HG03565 (cell line): ENCODE measurements around the gene ATF2.

Experiments used
- ATAC-seq: cut with Tn5 transposase; IDR thresholded peaks from one replicate; pipeline ENCODE4 v1.9.1; 2021; ENCODE audit warnings: mild to moderate bottlenecking, moderate library complexity; ENCODE audit not compliant: unreplicated experiment

Gene ATF2

DNA sequence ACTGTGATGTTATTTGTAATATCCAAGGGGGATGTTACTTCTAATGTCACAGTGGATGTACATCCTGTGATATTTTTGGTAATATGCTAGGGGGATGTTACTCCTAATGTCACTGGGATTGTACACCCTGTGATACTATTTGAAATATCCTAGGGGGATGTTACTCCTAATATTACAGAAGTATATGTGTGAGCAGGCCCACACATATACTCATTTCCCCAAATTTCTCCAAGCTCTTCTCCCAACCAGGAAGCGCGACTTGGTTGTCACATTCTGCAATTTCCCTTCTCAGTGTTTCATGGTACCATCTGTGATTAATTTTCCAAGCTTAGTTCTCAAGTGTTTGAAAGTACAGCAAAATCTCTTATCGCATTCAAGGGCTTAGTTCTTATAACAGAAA, 133.3 kb downstream of the ATF2 start:
- ATAC-seq = no peak

DNA sequence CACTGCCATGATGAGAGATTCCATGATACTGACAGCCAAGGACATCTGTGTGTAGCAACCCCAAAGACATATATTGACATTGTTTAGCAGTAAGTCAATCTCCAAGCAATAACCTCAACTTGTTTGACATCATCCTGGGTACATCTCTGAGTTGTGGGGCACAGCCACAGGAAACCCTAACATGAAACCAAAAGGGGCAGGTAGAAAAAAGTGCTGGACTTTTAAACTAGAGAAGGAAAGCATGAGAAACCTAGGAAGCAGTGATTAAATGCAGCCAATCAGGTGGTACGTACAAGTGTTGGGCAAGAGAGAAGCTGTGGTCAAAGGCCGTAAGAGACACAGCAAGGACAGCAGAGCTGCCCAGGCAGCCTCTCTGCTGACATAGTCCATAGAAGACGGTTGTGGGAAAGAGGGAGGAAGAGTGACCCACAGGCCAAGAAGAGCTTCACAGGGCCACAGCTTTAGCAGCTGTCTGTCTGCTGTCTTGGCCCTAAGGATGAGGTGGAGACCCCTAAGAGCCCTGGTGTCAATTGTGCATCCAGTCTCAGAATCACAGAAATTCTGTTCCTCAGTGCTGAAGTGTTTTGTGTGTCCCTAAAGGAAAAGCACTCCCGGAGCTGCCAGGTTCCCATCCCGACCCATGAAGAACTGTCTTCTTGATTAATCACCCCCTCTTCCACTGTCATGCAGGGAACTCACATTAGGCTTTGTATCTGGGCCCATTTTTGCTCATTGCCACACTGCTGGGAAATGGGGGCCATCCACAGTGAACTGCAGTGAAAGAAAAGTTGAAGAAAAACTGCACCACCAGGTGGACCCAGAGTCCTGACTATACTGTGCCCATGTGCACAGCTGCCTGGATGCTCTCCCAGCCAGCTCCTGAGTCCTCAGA, 137.4 kb downstream of the ATF2 start:
- ATAC-seq = no peak

GRCh38 chr2:175027755-175028154, 140.2 kb downstream of the ATF2 start:
- no peak for ATAC-seq

DNA sequence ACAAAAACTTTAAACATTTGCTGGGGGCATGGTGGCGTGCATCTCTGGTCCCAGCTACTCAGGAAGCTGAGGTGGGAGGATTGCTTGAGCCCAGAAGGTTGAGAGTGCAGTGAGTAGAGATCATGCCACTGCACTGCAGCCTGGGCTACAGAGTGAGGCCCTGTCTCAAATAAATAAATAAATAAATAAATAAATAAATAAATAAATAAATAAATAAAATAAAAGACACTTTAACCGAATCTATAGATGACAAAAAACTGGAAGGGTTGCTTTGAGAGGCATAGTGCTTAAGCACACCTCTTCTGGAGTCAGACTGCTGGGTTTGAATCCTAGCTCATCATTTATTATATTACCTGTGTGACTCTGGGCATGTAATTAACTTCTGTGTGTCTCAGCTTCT, 141.6 kb downstream of the ATF2 start:
- ATAC-seq = no peak

- ATAC-seq = no peak
Measured at GRCh38 chr2:175025946-175026345, 142.1 kb downstream of the ATF2 start.

DNA sequence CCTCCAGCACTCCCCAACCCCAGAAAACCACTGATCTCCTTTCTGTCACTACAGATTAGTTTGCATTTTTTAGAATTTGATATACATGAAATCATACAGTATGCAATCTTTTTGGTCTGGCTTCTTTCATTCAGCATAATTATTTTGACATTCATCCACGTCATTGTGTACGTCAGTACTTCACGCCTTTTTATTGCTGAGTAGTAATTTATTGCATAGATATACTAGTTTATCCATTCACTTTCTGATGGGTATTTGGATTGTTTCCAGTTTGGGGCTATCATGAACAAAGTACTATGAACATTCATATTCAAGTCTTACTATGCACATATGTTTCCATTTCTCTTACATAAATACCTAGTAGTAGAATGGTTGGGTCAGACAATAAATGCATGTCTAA, 142.8 kb downstream of the ATF2 start:
- ATAC-seq = no peak

DNA sequence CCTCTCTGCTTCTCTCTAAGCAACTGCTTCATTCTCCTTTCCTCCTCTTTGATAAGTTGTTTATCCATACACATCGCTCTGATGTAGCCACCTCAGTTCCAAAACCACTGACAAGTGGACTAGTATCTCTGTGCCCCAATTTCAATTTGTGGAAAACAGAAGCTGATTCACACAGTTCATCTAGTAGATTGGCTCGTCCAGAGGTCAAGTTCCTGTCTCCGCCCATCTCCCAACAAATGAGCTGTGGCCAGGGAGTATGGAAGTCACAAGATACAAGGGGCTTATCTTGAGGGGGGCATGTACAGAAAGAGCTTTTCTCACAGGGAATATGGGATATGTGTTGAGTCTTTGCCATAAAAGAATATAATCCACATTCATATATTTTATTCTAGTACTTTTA, 145.1 kb downstream of the ATF2 start:
- no peak for ATAC-seq
